IMR-90 (cell line): ENCODE measurements around the gene PTH2. TPM values are rescaled to one million over a fixed set of nuclear protein-coding genes. Genes with fewer than 3 reads are reported as not detected.

ENCODE experiments used
- ATAC-seq: fragments of 200-7000 bp; cut with Tn5 transposase; 2 replicates; pipeline ENCODE4 v1.9.1; 2020; ENCODE audit warnings: low read depth, mild to moderate bottlenecking, moderate library complexity
- BruUV-seq: library from RNA; stranded (reverse); fragments of 400-500 nt; replicated peaks from 2 replicates; lab custom pipeline; 2021; lab: Mats Ljungman, UMichigan
- CTCF ChIA-PET: fragments of 300-600 bp; formaldehyde crosslinking; extraction: SDS; loops from one replicate; lab custom pipeline; 2021; ENCODE audit warnings: antibody characterized with exemption; lab: Yijun Ruan, JAX
- POLR2A ChIA-PET: fragments of 300-600 bp; sonication (Branson Sonifier 250); formaldehyde crosslinking; loops from one replicate; lab custom pipeline; 2022; ENCODE audit warnings: antibody characterized with exemption; ENCODE audit not compliant: unreplicated experiment; lab: Charles Lee
- DNase-seq: peaks from one replicate; pipeline ENCODE4 v3.0.0; 2013
- H2AFZ ChIP-seq: replicated peaks from 2 replicates; pipeline ENCODE3; 2013; ENCODE audit warnings: low read length, mild to moderate bottlenecking; ENCODE audit not compliant: poor library complexity
- H2AK5ac ChIP-seq: 2 replicates; pipeline ENCODE4 v1.6.1; 2013; ENCODE audit warnings: low read depth, low read length, inconsistent platforms
- H2AK9ac ChIP-seq: replicated peaks from 2 replicates; pipeline ENCODE3; 2013; ENCODE audit warnings: mild to moderate bottlenecking, low read depth, low read length, moderate library complexity; ENCODE audit not compliant: poor library complexity
- H2BK120ac ChIP-seq: 2 replicates; pipeline ENCODE4 v1.6.1; 2013; ENCODE audit warnings: low read depth, low read length, inconsistent platforms
- H2BK15ac ChIP-seq: 3 replicates; pipeline ENCODE4 v1.6.1; 2013; ENCODE audit warnings: low read depth, low read length, inconsistent platforms
- H2BK20ac ChIP-seq: 2 replicates; pipeline ENCODE4 v1.6.1; 2013; ENCODE audit warnings: low read depth, mild to moderate bottlenecking, inconsistent platforms, low read length, moderate library complexity
- H2BK5ac ChIP-seq: 2 replicates; pipeline ENCODE4 v1.6.1; 2013; ENCODE audit warnings: mild to moderate bottlenecking, low read depth, low read length, inconsistent platforms; ENCODE audit not compliant: poor library complexity, severe bottlenecking
- H3K14ac ChIP-seq: replicated peaks from 2 replicates; pipeline ENCODE4 v1.6.1; 2013; ENCODE audit warnings: low read depth, low read length, inconsistent platforms
- H3K18ac ChIP-seq: 2 replicates; pipeline ENCODE4 v1.6.1; 2013; ENCODE audit warnings: low read depth, low read length, control low read depth
- H3K23ac ChIP-seq: 2 replicates; pipeline ENCODE4 v1.6.1; 2013; ENCODE audit warnings: low read depth, low read length, inconsistent platforms
- H3K27ac ChIP-seq: 2 replicates; pipeline ENCODE4 v1.5.1; 2013; ENCODE audit warnings: mild to moderate bottlenecking, control low read depth, low read length; ENCODE audit not compliant: insufficient read depth
- H3K27me3 ChIP-seq: 2 replicates; pipeline ENCODE4 v1.6.1; 2013; ENCODE audit warnings: low read length; ENCODE audit not compliant: control insufficient read depth, insufficient read depth
- H3K36me3 ChIP-seq: 2 replicates; pipeline ENCODE4 v1.6.1; 2013; ENCODE audit warnings: low read length, mixed read lengths; ENCODE audit not compliant: control insufficient read depth, insufficient read depth
- H3K4ac ChIP-seq: 2 replicates; pipeline ENCODE4 v1.6.1; 2013; ENCODE audit warnings: low read depth, low read length, inconsistent platforms
- H3K4me1 ChIP-seq: 2 replicates; pipeline ENCODE4 v1.6.1; 2013; ENCODE audit warnings: low read length, mixed read lengths; ENCODE audit not compliant: control insufficient read depth, insufficient read depth
- H3K4me2 ChIP-seq: 2 replicates; pipeline ENCODE4 v1.6.1; 2013; ENCODE audit warnings: low read depth, mild to moderate bottlenecking, control low read depth, low read length, moderate library complexity
- H3K4me3 ChIP-seq: 2 replicates; pipeline ENCODE4 v1.5.1; 2013; ENCODE audit warnings: low read depth, mild to moderate bottlenecking, control low read depth, low read length, moderate library complexity; ENCODE audit not compliant: insufficient read depth
- H3K56ac ChIP-seq: 2 replicates; pipeline ENCODE4 v1.6.1; 2013; ENCODE audit warnings: low read length, inconsistent platforms; ENCODE audit not compliant: insufficient read depth; ENCODE audit errors: extremely low read depth
- H3K79me1 ChIP-seq, 2 experiments: 2 replicates each; pipeline ENCODE4 v1.6.1; 2013; ENCODE audit warnings: low read length in 2 of 2, inconsistent platforms in 1 of 2, low read depth in 1 of 2
- H3K9ac ChIP-seq: 2 replicates; pipeline ENCODE4 v1.6.1; 2013; ENCODE audit warnings: low read depth, low read length, control low read depth
- H3K9me1 ChIP-seq: 2 replicates; pipeline ENCODE4 v1.6.1; 2013; ENCODE audit warnings: low read length, inconsistent platforms; ENCODE audit not compliant: insufficient read depth
- H3K9me3 ChIP-seq: 2 replicates; pipeline ENCODE4 v1.6.1; 2013; ENCODE audit warnings: low read length; ENCODE audit not compliant: control insufficient read depth, insufficient read depth
- H4K20me1 ChIP-seq: 2 replicates; pipeline ENCODE4 v1.6.1; 2013; ENCODE audit warnings: low read length, inconsistent platforms; ENCODE audit not compliant: insufficient read depth
- H4K5ac ChIP-seq: 2 replicates; pipeline ENCODE4 v1.6.1; 2013; ENCODE audit warnings: mild to moderate bottlenecking, low read depth, low read length, control low read depth
- H4K8ac ChIP-seq, 2 experiments: 2 replicates each; pipeline ENCODE4 v1.6.1; 2013; ENCODE audit warnings: low read depth in 2 of 2, low read length in 2 of 2, control low read depth in 1 of 2, inconsistent platforms in 1 of 2
- H4K91ac ChIP-seq: 2 replicates; pipeline ENCODE4 v1.6.1; 2013; ENCODE audit warnings: low read depth, low read length, inconsistent platforms; ENCODE audit not compliant: insufficient read depth
- CEBPB ChIP-seq: IDR thresholded peaks from 2 replicates; pipeline ENCODE4 v1.6.1; 2012; ENCODE audit warnings: low read depth, low read length, improper control_type of control experiment
- CTCF ChIP-seq: conservative IDR thresholded peaks from 2 replicates; pipeline ENCODE4 v1.5.1; 2012; ENCODE audit warnings: mild to moderate bottlenecking, low read depth, low read length, improper control_type of control experiment
- ELK1 ChIP-seq: fragments of 150-350 bp; IDR thresholded peaks from 2 replicates; pipeline ENCODE4 v1.6.1; 2016; ENCODE audit warnings: low read depth, mild to moderate bottlenecking, low read length, moderate library complexity, borderline replicate concordance
- FOS ChIP-seq: fragments of 150-350 bp; IDR thresholded peaks from 2 replicates; pipeline ENCODE4 v1.6.1; 2016; ENCODE audit warnings: low read depth, low read length
- MAFK ChIP-seq: IDR thresholded peaks from 2 replicates; pipeline ENCODE4 v1.6.1; 2012; ENCODE audit warnings: low read depth, low read length, improper control_type of control experiment
- MAZ ChIP-seq: IDR thresholded peaks from 2 replicates; pipeline ENCODE4 v1.6.1; 2012; ENCODE audit warnings: low read depth, mild to moderate bottlenecking, low read length, improper control_type of control experiment, moderate library complexity, borderline replicate concordance
- MXI1 ChIP-seq: IDR thresholded peaks from 2 replicates; pipeline ENCODE4 v1.6.1; 2012; ENCODE audit warnings: low read depth, mild to moderate bottlenecking, low read length, moderate library complexity, borderline replicate concordance
- RAD21 ChIP-seq: IDR thresholded peaks from 2 replicates; pipeline ENCODE4 v1.6.1; 2012; ENCODE audit warnings: low read length, improper control_type of control experiment
- RCOR1 ChIP-seq: IDR thresholded peaks from 2 replicates; pipeline ENCODE4 v1.6.1; 2012; ENCODE audit warnings: mild to moderate bottlenecking, low read length, improper control_type of control experiment; ENCODE audit not compliant: insufficient replicate concordance
- RFX5 ChIP-seq: IDR thresholded peaks from 2 replicates; pipeline ENCODE4 v1.8.0; 2012; ENCODE audit warnings: low read depth, mild to moderate bottlenecking, low read length, moderate library complexity
- SMC3 ChIP-seq: fragments of 150-350 bp; IDR thresholded peaks from 2 replicates; pipeline ENCODE4 v1.6.1; 2016; ENCODE audit warnings: low read depth, mild to moderate bottlenecking, antibody characterized with exemption, low read length, moderate library complexity
- USF2 ChIP-seq: fragments of 150-350 bp; IDR thresholded peaks from 2 replicates; pipeline ENCODE4 v1.6.1; 2017; ENCODE audit warnings: mild to moderate bottlenecking, antibody characterized with exemption, low read length, low read depth
- WGBS, 2 experiments: methylation state at CpG; one replicate each; pipeline versions ENCODE4 v1.1.5 to v1.1.7; 2013; ENCODE audit warnings: missing lambda C conversion rate in 2 of 2; ENCODE audit not compliant: insufficient read length in 1 of 2; ENCODE audit errors: extremely low coverage in 2 of 2; 5-methylcytosine and 5-hydroxymethylcytosine counted together
- dilution Hi-C: fragments of 300-500 bp; cut with HindIII; formaldehyde crosslinking; loops from one replicate; pipeline ENCODE4 v1.14.3; 2018; ENCODE audit warnings: low sequenced_read_pairs; ENCODE audit not compliant: unreplicated experiment
- in situ Hi-C: fragments of 300-500 bp; cut with MboI; formaldehyde crosslinking; loops from 3 replicates; pipeline ENCODE4 v1.14.3; 2019; ENCODE audit warnings: low sequenced_read_pairs, inconsistent platforms, mixed read lengths
- intact Hi-C: fragments of 100-400 bp; cut with micrococcal nuclease; formaldehyde crosslinking; loops from 2 replicates; pipeline ENCODE4 v1.10.0; 2022
- polyA plus RNA-seq, 3 experiments: library from polyadenylated mRNA; depleted of rRNA; stranded (reverse); fragments of >200 nt; gene quantifications; 2 replicates each; pipeline ENCODE4 v1.2.3, GENCODE V29; 2012; ENCODE audit warnings: low replicate concordance in 1 of 3
- total RNA-seq: library from RNA; depleted of rRNA; stranded (reverse); fragments of >200 nt; gene quantifications from 2 replicates; pipeline ENCODE4 v1.2.3, GENCODE V29; 2012

PTH2 gene
- total and polyA plus RNA-seq, 2 of the 4 experiments (the other 2 are of a cell fraction), result not detected

GRCh38 chr19:49419173-49419572 is 4.1 kb downstream of the PTH2 start:
- Histone ChIP-seq H3K56ac (no peak overlapping the region), H2BK5ac (no peak overlapping the region), H4K8ac (no peak overlapping the region), H4K5ac (no peak overlapping the region), H3K27ac (no peak overlapping the region), H3K14ac (no peak overlapping the region), H3K4me3 (no peak overlapping the region), H3K4me2 (no peak overlapping the region), H4K20me1 (no peaks in the 10 kb centered on the region), H2BK15ac (no peak overlapping the region), H3K9me1 (no peaks in the 10 kb centered on the region), H3K79me1 (no peaks in the 10 kb centered on the region), H2BK120ac (no peak overlapping the region), H2AK9ac (no peak overlapping the region), H3K4me1 (peaks cover 2% of the 10 kb centered on the region; the same call in 1 of the 2 replicates), H2BK20ac (no peak overlapping the region), H3K23ac (no peak overlapping the region), H3K9me3 (no peaks in the 10 kb centered on the region), H3K4ac (no peak overlapping the region), H2AFZ (no peak overlapping the region), H2AK5ac (no peak overlapping the region), H3K9ac (no peak overlapping the region), H3K36me3 (no peaks in the 10 kb centered on the region), H3K18ac (no peak overlapping the region), H4K91ac (no peak overlapping the region), H3K27me3 (peaks cover 86% of the 10 kb centered on the region)
- intact Hi-C loops, result no loop called here
- DNase-seq (no peak), ATAC-seq (no peak)
- in situ Hi-C loops, result no loop called here
- dilution Hi-C loops, result no loop called here
- WGBS, 2 experiments, result no CpG with 5 or more reads among the region's 2 CpGs
- TF ChIP-seq SMC3, result no peak
- TF ChIP-seq RCOR1, result no peak
- no peak for TF ChIP-seq CEBPB
- no peak for TF ChIP-seq USF2
- TF ChIP-seq MXI1, result no peak
- no peak for TF ChIP-seq MAZ
- TF ChIP-seq ELK1, result no peak
- TF ChIP-seq RAD21, result no peak
- no peak for TF ChIP-seq RFX5
- TF ChIP-seq MAFK, result no peak
- no peak for TF ChIP-seq FOS
- TF ChIP-seq CTCF, result no peak
- ChIA-PET CTCF (interaction anchor here (0.5 kb wide), 1 partner anchor 13 kb away, joined by 3 read pairs; no protein-coding TSS in a partner anchor), POLR2A (no interaction called here)
- no TSS peak for BruUV-seq
